ENCODE results near the gene CXCL11. TPM values are rescaled to one million over a fixed set of nuclear protein-coding genes. Genes with fewer than 3 reads are reported as not detected.

The CXCL11 gene
- not detected in 2 replicates for total RNA-seq

- TF ChIP-seq, protein P1, sequence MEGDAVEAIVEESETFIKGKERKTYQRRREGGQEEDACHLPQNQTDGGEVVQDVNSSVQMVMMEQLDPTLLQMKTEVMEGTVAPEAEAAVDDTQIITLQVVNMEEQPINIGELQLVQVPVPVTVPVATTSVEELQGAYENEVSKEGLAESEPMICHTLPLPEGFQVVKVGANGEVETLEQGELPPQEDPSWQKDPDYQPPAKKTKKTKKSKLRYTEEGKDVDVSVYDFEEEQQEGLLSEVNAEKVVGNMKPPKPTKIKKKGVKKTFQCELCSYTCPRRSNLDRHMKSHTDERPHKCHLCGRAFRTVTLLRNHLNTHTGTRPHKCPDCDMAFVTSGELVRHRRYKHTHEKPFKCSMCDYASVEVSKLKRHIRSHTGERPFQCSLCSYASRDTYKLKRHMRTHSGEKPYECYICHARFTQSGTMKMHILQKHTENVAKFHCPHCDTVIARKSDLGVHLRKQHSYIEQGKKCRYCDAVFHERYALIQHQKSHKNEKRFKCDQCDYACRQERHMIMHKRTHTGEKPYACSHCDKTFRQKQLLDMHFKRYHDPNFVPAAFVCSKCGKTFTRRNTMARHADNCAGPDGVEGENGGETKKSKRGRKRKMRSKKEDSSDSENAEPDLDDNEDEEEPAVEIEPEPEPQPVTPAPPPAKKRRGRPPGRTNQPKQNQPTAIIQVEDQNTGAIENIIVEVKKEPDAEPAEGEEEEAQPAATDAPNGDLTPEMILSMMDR (IDR thresholded peaks at IDR 0.05; ENCODE audit: insufficient read depth, low read depth, low read length): no peak
- no peak within 1 kb of the TSS for H3K4me3 ChIP-seq (ENCODE audit: low read depth, low read length)
- DNase-seq (ENCODE audit: low read depth): no peak
Observed at GRCh38 chr4:76035799-76036380, at the start of gene CXCL11. CXCL11 (minus strand) TSS chr4:76036070; CDS start chr4:76035987, 83 bp downstream.

DNA sequence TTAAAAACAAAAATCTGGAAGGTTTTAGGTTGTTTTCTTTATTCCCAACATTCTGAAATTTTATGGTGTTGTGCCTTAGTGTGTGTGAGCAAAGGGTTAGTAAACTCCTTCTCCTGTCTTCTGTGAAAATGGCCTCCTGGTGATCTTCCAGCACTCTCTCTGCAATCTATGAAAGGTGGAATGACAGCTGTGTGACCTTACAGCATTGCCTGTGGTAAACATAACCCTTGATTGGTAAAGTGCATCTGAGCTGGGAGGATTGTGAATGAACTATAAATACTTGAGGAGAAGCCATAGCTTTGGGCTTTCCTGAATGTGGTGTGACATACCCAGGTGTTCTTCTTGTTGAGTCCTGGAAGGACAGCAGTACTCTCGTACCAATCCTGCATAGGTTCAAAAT is 48.7 kb upstream of the CXCL11 start:
- no peak for DNase-seq (ENCODE audit: low read depth)
- TF ChIP-seq, protein P1 (IDR thresholded peaks at IDR 0.05; ENCODE audit: insufficient read depth, low read depth, low read length): no peak
- H3K4me3 ChIP-seq (ENCODE audit: low read depth, low read length): no peak overlapping the region

DNA sequence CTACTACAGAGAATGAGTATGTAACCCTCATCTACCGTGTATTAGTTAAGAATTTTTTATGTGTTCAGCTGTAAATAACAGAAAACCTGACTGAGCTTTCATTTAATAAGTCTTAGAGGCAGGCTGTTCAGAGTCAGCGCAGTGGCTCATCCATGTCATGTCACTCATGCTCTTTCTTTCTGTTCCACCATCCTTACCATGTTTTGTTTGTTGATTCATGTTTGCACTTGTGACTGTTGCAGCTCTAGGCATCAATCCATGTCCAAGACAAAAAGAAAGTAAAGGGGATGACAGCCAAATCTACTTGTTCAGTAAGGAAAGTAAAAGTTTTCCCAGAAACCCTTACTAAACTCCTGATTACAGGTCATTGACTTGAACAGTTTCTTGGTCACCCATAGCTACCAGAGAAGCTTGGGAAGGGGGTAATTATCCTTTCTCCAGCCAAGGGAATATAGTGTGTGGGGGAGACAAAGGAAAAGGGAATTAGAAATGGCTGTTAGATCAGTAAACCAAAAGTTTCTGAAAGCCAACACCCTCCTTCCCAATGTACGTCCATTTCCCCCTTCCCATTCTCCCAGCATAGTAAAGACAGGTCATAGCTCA is 47.6 kb upstream of the CXCL11 start:
- H3K4me3 ChIP-seq (ENCODE audit: low read depth, low read length): no peak overlapping the region
- no peak for DNase-seq (ENCODE audit: low read depth)
- TF ChIP-seq, protein P1 (IDR thresholded peaks at IDR 0.05; ENCODE audit: insufficient read depth, low read depth, low read length): no peak

DNA sequence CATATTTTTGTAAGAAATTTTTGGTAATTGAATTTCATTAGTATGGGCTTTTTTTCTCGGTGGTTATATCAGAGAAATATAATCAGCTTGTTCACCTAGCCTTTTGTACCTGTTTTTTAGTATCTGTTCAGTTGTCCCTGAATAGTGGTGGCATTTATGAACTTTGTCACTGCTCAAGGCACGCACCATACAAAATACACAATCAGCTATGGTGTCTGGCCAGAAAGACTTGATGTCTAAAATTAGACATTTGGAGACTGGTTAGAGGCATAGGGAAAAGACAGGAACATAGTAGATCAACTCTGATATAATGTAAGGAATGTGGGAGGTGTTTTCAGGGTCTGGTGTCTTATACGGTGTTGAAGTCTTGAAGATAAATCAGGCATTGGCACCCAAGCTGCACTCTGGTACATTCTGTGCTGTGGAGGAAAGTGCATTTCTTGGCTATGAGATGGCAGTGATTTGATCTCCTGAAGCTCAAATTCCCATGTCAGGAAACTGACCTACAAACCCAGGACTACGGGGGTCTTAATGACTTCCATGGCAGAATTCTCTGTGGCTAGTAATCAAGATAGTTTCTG is 42.3 kb upstream of the CXCL11 start:
- TF ChIP-seq, protein P1 (IDR thresholded peaks at IDR 0.05; ENCODE audit: insufficient read depth, low read depth, low read length): no peak
- DNase-seq (ENCODE audit: low read depth): no peak
- no peak overlapping the region for H3K4me3 ChIP-seq (ENCODE audit: low read depth, low read length)

DNA sequence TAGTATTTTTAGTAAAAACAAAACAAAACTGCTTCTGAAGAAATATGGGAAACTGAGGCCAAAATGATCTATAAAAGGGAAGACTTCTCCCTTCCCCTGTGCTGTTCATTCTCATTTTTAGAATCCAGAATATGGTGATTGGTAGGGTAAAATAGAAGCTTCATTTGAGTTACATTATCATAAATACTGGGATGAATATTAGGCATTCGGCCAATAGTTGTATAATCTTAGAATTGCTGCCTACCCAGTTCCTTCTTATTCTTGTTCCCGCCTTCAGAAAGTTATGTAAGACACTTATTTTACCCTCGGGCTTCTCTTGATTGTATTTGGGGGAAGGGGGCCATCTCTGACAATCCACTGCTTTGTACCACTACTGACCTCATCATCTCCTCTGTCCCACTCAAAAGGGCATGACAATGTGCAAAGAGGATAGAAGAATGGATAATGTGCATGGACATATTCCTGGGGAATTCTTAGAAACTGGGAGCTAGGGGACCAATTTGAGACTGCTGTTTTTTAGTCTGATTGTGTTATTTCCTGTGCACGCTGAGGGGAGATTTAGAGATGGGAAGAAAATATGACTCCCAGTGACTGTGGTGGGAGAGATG is 39.2 kb upstream of the CXCL11 start:
- TF ChIP-seq, protein P1 (IDR thresholded peaks at IDR 0.05; ENCODE audit: insufficient read depth, low read depth, low read length): no peak
- DNase-seq (ENCODE audit: low read depth): no peak
- H3K4me3 ChIP-seq (ENCODE audit: low read depth, low read length): no peak overlapping the region

DNA sequence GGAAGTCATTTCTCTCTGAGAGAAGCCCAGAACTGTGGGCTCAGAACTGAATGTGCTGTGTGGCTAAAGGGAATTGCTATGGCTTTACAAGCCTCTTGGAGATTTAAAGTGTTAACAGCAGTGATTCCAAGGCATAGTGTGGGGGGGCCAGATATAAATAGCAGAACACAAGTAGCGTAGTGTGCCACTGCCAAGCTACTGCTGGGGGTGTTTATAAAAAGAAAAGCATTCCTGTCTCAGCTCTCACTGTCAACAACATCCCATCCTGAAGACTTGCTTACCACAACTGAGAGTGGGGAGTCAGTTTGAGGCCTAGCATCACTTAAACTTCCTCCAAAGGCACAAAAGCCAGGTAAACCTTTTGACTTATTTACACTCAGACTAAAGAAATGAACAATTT is 38.6 kb upstream of the CXCL11 start, which contains the start of gene ART3:
ART3 (plus strand) TSS at position 242 of the 400 bp plus-strand sequence. CDS start 1,181 bp downstream, outside the sequence.
- H3K4me3 ChIP-seq (ENCODE audit: low read depth, low read length): no peak within 1 kb of the TSS
- TF ChIP-seq, protein P1 (IDR thresholded peaks at IDR 0.05; ENCODE audit: insufficient read depth, low read depth, low read length): no peak
- no peak for DNase-seq (ENCODE audit: low read depth)
